HG03060 (cell line): ENCODE results near the gene RPS23.
"Not testable (repeated sequence)": the region's sequence is repeated elsewhere in the genome, so short reads cannot be mapped to it uniquely, and the experiment has no call there.

Experiments
- ATAC-seq: cut with Tn5 transposase; IDR thresholded peaks from one replicate; pipeline ENCODE4 v1.9.1; 2021; ENCODE audit warnings: low read depth, moderate number of reproducible peaks; ENCODE audit not compliant: unreplicated experiment

RPS23 gene

DNA sequence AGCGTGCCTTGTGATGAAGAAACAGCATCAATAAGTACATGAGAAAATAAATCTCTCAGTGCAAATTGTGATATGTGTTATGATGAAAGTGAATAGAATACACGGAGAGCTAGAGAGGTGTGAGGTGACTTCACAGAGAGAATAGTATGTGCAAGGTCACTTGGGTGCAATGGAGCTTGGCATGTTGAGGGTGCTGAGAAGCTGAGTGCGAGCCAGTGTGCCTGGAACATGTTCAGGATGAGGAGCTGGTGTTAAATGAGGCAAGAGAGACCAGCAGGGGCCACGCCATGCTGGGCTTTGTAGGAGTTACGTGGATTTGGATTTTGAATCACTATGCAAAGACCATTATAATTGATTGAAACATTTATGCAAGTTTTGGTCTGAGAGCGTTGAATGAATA lies 12.8 kb upstream of the RPS23 start:
- no peak for ATAC-seq

DNA sequence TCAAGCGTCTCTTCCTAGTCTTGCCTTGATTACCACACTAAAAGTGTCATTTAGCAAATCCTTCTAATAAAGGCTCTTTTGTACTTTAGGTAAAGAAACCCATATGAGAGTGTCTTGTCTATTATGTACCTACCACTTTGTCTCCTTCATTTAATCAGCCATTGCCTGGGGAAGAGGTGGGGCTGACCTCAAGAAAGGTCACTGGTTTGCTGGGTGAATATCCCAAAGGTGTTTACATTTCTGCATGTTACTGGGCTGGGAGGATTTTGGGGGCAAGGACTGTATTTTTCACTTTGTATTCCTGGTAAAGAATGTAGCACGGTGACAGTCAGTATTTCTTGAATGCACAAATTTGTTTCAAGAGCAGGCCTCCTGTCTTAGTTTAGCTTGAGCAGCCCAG lies 11.9 kb upstream of the RPS23 start:
- no peak for ATAC-seq

DNA sequence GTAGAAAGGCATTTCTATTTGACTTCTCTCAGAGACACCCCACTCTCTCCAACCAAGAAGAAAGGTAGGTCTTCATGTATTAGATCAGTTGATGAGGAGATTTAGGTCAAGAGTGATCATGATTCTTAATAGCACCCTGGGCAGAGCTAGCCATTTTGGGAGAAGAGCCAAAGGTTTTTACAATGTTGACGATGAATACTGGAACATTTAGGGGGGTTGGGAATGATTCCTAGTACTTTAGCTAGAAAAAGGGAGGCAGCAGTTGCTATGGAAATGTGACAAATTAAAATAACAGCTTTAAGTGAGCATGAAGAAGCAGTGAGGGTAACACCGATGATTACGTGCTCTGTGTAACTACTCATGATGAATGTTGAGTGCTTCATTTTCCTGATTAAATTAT lies 9.5 kb upstream of the RPS23 start:
- ATAC-seq, result no peak

DNA sequence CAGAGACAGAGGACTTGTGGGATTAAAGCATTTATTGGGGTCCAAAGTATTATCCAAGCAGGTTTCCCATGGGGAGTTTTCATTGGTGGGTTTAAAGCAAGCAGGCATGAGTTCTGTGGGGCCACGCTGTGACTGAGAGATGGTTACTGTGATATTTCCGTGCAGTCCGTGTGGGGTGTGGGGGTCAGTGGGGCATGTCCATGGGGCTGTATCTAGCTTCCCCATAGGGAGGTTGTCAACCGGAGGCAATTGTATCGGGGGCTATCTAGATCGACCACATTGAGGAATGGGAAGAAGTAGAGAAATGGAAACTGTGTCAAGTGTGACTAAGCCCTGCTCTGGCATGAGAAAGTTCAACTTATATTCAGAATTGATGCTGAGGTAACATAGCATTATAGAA lies 7.1 kb upstream of the RPS23 start:
- ATAC-seq, result no peak

DNA sequence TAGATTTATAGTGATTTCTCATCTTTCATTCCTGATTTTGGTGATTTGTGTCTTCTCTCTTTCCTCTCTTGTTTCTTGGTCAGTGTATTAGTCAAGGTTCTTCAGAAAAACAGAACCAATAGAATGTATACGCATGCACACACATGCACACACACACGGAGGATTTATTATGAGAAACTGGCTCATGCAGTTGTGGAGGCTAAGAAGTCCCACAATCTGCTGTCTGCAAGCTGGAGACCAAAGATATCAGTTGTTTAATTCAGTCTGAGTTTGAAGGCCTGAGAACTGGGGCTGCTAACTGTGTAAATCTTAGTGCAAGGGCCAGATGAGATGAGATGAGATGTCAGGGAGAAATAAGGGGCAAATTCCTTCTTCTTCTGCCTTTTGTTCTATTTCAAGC lies 5.7 kb upstream of the RPS23 start:
- no peak for ATAC-seq

DNA sequence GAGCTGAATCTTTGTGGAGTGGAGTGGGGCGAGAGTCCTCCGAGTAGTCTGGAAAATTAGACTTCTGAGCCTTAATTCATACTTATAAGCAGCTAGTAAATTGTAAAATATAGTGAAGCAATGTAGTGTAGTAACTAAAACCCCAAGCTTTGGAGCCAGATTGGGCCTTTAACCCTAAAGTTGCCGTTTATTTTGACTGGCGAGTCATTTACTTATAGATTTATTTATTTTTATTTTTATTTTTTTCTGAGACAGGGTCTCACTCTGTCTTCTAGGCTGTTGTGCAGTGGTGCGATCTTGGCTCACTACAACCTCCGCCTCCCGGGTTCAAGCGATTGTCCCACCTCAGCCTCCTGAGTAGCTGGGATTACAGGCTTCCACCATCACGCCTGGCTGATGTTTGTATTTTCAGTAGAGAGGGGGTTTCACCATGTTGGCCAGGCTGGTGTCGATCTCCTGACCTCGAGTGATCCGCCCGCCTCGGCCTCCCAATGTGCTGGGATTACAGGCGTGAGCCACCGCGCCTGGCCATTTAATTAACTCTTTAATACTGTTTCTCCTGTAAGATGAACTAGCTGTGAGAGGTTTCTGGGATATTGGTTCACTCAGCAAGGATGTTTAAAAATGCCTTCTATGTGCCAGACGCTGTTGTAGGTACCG lies 687 bp upstream of the RPS23 start:
- ATAC-seq, result no peak

DNA sequence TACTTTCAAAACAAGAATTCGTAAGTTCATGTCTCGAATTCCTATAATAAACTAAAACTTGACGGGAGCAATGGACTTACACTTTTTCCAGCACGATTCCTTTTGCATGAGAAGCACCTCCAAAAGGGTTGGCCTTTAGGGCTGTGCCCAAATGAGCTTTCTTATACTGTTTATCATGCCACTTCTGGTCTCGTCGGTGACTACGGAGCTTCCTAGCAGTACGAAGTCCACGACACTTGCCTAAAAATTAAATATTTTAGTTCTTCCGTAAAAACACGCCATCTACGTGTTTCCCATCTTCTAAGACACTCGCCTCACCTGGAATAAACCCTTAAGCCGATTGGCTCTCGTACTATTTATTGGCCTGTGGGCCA lies 554 bp downstream of the RPS23 start:
- ATAC-seq, result no peak

DNA sequence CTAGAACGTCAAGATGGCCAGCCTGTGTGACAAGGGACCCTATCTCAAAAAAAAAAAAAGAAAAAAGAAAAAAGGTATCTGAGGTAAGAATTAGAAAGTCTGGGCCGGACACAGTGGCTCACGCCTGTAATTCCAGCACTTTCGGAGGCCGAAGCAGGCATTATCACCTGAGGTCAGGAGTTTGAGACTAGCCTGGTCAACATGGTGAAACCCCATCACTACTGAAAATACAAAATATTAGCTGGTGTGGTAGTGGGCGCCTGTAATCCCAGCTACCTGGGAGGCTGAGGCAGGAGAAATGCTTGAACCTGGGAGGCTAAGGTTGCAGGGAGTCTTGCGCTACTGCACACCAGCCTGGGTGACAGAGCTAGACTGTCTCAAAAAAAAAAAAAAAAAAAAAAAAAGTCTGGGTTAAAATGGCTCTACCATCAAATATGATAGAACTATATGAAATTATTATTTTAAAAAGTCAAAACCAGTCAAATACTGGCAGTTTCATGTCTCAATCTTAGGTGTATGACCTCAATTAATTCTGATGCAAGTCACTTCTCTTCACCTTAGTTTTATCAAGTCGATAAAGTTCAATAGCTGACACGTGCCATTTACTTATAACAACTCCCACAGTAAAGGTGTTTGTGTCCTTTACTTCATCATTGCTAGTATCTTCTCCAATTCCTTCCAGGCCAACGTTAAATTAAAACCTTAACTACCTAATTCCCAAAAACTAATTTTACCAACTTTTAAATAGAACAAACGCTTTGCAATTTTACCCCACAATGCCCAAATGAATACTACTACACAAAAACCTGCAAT lies 1.1 kb downstream of the RPS23 start:
- no peak for ATAC-seq

DNA sequence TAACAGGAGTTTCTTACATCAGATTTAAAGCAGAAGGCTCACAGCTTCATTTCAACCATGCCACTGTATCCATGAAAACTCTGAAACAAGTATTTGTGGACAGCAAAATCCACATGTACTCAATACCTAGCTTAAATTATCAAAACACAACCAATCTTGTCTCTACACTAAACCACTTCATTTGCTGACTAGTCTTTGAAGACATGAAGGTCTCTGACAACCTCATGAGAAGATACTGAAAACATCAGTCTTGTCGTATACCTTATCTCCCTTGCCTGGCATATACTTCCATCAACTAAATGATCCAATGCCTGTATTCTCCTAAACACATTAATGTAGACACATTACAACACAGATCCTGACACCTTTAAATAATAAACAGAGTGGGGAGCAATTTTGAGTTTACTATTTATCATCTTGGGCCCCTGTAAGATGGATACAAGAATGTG lies 2.9 kb downstream of the RPS23 start:
- no peak for ATAC-seq

DNA sequence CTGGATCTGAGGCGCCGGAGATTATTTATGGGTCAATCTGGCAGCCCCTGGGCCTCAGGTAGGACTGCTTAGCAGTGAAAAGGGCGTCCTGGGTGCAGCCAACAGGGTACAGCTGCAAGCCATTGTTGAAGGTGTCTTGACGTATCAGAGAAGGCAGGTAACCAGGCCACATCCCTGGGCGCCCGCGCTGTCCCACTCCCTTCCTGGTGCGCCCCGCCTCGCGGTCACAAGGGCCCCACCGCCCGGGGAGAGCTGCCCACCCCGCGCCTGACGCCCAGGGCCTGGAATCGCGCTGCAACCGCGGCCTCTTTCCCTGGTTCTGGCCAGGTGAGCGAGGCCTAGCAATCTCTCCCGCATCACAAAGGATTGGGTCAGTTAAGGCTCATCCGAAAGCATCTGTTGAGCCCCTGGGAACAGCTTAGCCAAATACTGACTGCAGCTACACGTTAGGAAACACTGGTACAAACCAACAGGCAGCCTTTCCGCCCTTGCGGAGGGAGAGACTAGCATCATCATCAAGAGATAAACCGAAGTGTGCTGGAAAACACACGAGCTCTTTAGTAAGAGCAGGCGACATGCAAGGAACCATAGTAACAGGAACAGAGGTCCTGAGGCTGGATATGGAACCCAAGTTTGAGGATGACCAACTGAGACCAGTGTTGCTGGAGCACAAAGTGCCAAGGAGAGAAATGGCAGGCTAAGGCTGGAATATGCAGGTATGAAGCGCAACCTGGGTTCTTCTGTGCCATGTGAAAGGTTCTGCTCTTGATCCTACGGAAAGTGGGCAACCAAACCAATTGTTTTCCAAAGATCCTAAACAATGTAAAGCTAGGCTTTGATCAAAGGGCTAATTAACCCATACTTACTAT lies 3.6 kb downstream of the RPS23 start:
- no peak for ATAC-seq

DNA sequence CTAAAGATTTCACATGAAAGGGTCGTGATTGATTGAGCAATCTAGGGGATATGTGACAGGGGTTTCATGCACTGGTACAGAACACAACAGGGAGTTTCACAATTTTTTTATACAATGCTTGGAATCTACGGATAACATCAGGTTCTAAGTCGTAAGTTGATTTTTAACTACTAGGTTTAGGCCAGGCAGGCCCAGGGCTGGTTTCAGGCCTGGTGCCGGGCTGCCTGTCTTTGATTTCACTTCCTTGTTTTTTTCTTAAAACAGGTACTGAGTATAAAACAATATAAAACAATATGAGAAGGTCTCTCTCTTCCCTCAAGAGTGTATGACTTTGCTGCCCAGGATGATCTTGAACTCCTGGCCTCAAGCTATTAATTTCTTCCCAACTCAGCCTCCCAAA lies 4.7 kb downstream of the RPS23 start:
- not testable (repeated sequence) for ATAC-seq

DNA sequence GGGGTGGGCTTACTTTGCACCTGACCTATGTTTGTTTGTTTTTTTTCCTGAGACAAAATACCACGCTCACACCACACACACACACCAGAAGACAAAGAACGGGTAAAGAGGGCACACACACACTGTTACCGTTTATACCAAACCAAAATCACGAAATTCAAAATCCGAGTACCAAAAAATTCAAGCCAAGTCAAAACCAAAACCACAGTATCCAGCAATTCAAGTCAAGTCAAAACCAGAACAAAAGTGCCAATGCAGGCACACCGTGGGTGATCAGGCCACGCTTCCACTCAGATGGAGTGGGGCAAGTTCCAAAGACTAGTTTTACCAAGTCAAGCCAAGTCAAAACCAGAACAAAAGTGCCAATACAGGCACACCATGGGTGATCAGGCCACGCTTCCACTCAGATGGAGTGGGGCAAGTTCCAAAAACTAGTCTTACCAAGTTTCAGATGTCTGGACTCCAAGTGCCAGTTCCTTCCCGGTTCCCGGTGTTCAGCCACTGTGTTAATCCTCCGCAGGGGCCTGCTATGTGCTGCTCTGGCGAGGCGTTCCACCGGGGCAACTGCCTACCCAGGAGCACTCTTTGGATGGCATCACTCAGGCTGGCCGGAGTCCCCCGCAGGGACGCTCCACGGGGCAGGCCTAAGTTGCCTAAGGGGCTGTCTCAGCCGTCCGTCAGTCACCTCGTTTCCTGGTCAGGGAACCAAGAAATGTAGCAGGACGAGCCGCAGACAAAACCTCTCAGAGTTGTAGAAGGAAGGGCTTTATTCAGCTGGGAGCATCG lies 5.4 kb downstream of the RPS23 start:
- ATAC-seq, result not testable (repeated sequence)

DNA sequence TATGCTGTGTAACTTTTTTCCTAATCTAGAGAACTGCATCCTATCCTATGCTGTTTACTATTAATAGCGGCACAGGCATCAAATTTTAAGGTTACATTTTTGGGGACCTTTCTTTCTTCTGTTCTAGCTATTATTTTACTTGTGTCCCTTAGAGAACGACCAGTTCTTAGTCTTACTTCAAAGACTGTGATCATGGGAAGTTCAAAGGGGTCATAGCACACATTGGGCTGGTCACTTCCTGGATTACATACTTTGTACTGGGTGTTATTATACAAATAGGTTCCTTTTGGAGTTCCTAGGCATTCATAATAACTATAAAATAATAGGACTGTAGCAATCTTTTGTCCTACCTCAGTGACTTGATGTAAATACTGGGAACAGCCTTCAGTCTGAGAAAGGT lies 8.8 kb downstream of the RPS23 start:
- ATAC-seq, result not testable (repeated sequence)

DNA sequence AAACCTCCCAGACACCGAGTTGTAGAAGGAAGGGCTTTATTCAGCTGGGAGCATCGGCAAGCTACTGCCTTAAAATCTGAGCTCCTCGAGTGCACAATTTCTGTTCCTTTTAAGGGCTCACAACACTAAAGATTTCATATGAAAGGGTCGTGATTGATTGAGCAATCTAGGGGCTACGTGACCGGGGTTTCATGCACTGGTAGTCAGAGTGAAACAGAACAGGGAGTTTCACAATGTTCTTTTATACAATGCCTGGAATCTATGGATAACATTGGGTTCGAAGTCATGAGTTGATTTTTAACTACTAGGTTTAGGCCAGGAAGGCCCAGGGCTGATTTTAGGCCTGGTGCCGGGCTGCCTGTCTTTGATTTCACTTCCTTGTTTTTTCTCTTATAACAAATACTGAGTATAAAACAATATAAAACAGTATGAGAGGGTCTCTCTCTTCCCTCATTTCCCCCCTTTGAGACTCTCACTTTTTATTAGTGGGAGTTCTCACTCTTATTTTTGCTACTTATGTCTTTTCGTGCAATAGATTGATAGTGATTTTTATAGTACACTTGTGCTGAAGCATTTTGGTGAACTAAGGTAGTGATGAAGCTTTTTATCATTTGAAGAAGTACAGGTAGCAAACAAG lies 10.7 kb downstream of the RPS23 start:
- ATAC-seq, result not testable (repeated sequence)

DNA sequence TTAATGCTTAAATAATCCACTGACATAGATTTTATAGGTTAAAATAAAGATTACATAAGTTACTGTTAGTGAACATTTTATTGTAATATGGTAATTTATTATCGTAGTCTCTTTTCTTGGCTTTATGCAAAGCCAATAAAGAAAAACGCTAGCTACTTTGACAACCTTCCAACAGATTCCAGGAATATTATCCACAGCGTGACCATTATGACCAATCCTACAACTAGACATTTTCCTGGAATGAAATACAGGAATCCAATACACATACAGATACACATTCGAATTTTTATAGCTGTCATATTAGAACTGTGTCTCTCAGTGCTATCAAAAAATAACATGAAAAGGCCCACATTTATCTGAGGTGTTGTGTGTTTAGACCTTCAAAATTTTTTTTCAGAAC lies 13.1 kb downstream of the RPS23 start:
- no peak for ATAC-seq

DNA sequence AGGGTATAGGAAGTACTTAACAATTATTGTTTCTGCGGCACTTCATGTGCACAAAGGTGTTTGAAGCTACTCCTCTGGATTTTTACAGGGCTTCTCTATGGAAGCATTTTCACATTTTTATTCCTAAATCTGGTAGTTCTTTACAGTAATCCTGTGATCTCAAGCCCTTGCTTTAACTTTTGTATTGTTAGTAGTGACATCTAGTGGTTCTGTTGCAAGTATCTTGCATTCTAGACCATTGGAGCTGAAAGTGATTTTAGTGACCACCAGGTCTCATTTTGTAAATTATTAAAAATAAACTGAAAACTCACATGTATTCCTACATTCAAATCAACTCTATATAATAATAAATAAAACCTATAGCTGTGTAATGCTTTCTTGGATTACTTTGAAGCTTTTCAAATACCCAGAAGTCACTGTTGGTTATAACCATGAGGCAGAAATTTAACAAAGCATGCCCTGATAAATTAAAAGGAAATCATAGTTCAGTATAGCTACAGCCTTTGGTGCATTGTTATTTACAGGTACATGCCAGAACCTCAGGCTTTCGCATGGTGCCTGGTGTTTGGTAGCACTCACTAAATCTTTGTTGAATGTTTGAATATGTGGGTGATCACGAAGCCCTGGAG lies 18.9 kb downstream of the RPS23 start:
- no peak for ATAC-seq

DNA sequence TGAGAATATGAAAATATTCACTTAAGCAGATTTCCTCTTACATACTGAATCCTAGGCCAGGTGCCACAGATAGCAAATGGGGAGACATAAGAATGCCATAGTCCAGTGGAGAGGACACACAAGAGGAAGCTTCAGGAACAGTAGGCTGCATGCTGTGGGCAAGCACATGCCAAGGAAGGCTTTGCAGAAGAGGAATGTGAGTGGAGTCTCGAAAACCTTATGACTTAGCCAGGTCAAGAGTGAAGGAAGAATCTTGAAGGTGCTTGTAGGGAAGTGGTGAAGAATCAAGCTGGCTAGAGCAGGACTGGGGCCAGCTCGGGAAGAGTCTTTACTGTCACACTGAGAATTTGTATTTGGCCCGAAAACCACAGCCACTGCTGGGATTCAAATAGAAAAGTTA lies 20.4 kb downstream of the RPS23 start:
- ATAC-seq, result no peak

DNA sequence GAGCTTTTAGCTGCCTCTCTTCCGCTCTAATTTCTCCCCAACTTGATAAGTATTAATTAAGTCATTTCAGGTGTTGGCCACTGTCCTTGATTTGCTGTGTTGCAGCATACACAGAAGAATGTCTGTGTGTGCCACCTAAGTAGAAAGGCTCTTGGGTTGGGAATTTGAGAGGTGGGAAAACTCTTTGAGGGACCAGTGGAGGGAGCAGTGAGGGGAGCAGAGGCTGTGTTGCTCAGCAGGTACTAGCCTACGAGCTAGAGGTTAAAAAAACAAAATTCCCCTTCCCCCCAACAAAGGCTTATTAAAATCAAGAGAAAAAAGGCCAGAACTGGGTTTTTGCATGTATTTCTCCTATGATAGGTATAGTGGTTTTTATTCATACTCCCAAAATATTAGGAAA lies 20.9 kb downstream of the RPS23 start:
- no peak for ATAC-seq

DNA sequence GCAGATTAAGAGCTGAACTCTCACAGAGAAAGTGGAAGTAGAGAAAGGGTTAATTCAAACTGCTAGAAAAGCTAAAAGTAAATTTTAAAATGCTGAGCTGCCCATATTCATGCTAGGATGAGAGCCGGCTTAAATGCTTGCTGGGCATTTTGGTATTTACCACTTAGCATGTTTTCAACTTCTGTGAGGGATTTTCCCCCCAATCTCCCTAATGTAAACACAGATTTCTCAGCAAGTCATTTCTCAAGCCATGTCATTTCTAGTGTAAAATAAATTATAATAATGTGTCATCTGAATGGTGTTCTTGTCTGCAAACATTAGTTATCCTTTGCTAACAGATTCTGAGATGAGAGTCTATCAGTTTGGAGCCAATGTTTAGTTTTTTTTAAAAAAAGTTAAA lies 22.3 kb downstream of the RPS23 start:
- ATAC-seq, result no peak

DNA sequence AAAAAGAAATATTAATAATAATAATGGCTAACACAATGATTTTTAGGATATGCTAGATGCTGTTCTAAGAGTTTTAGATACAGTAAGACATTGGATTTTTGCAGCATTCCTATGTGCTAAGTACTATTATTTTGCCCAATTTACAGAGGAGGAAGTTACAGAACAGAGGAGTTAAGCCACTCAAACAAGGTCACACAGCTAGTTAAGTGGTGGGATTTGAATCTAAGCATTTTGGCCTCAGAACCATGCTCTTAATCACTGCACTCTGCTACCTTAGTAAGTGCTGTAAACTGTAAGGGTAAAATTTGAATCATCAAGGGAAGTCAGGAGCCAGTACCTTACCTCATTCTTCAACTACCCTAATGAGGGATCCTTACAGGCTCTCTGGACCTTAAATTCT lies 25.4 kb downstream of the RPS23 start:
- no peak for ATAC-seq
